HepG2 (cell line): ENCODE results near the gene SYTL2. TPM values are rescaled to one million over a fixed set of nuclear protein-coding genes. Genes with fewer than 3 reads are reported as not detected.

Source experiments
- AGO1 ChIP-seq: fragments of 200-400 bp; formaldehyde crosslinking; IDR thresholded peaks from 2 replicates; pipeline ENCODE4 v1.6.1; 2017; ENCODE audit warnings: mild to moderate bottlenecking, low read depth, low read length, moderate library complexity; ENCODE audit not compliant: poor library complexity, severe bottlenecking
- FOSL2 ChIP-seq: sonication (generic); formaldehyde crosslinking; IDR thresholded peaks from 2 replicates; pipeline ENCODE4 v1.4.0; 2020; ENCODE audit warnings: missing genetic modification reagents
- FOXK2 ChIP-seq: fragments of 450-650 bp; IDR thresholded peaks from 2 replicates; pipeline ENCODE4 v1.6.1; 2016
- IRX3 ChIP-seq: sonication (generic); formaldehyde crosslinking; IDR thresholded peaks from 2 replicates; pipeline ENCODE4 v1.8.1; 2023; ENCODE audit warnings: mild to moderate bottlenecking, low read depth, missing genetic modification reagents, borderline replicate concordance
- KLF13 ChIP-seq: sonication (generic); formaldehyde crosslinking; IDR thresholded peaks from 2 replicates; pipeline ENCODE4 v1.4.0; 2020; ENCODE audit warnings: mild to moderate bottlenecking, missing genetic modification reagents
- MED8 ChIP-seq: sonication (generic); formaldehyde crosslinking; IDR thresholded peaks from 2 replicates; pipeline ENCODE4 v1.8.1; 2023; ENCODE audit warnings: mild to moderate bottlenecking, missing genetic modification reagents; ENCODE audit not compliant: insufficient replicate concordance
- MIER3 ChIP-seq: IDR thresholded peaks from 2 replicates; pipeline ENCODE4 v1.6.1; 2016; ENCODE audit warnings: missing compliant biosample characterization, borderline replicate concordance
- MTF1 ChIP-seq: sonication (generic); formaldehyde crosslinking; IDR thresholded peaks from 2 replicates; pipeline ENCODE4 v1.5.0; 2020; ENCODE audit warnings: missing genetic modification reagents
- POGZ ChIP-seq: sonication (generic); formaldehyde crosslinking; IDR thresholded peaks from 2 replicates; pipeline ENCODE4 v1.4.0; 2020; ENCODE audit warnings: mild to moderate bottlenecking, missing genetic modification reagents
- SMARCC2 ChIP-seq: fragments of 450-650 bp; IDR thresholded peaks from 2 replicates; pipeline ENCODE4 v1.6.1; 2017; ENCODE audit warnings: antibody characterized with exemption, mild to moderate bottlenecking
- SNRNP70 ChIP-seq: fragments of 200-400 bp; formaldehyde crosslinking; IDR thresholded peaks from 2 replicates; pipeline ENCODE4 v1.6.1; 2017; ENCODE audit warnings: mild to moderate bottlenecking, low read depth, low read length, moderate library complexity
- SPEN ChIP-seq: sonication (generic); formaldehyde crosslinking; IDR thresholded peaks from 2 replicates; pipeline ENCODE4 v1.5.1; 2020; ENCODE audit warnings: low read depth, mild to moderate bottlenecking, missing genetic modification reagents
- TBX3 ChIP-seq: fragments of 450-650 bp; IDR thresholded peaks from 2 replicates; pipeline ENCODE4 v1.6.1; 2017; ENCODE audit warnings: antibody characterized with exemption, mild to moderate bottlenecking, inconsistent platforms, borderline replicate concordance
- TCF12 ChIP-seq, 2 experiments: fragments of 450-650 bp in 1 of 2; sonication (generic) in 1 of 2; formaldehyde crosslinking in 1 of 2; IDR thresholded peaks; 2 replicates each; pipeline versions ENCODE4 v1.6.1 to v1.8.0; 2017 to 2022; ENCODE audit warnings: antibody characterized with exemption in 1 of 2, mild to moderate bottlenecking in 1 of 2, missing genetic modification reagents in 1 of 2, moderate library complexity in 1 of 2
- ZNF468 ChIP-seq: sonication (generic); formaldehyde crosslinking; IDR thresholded peaks from 2 replicates; pipeline ENCODE4 v1.8.0; 2022; ENCODE audit warnings: mild to moderate bottlenecking, moderate library complexity, missing genetic modification reagents
- ZNF660 ChIP-seq: sonication (generic); formaldehyde crosslinking; IDR thresholded peaks from 2 replicates; pipeline ENCODE4 v1.5.1; 2020; ENCODE audit warnings: mild to moderate bottlenecking, low read depth, missing genetic modification reagents, borderline replicate concordance
- polyA plus RNA-seq, 8 experiments: library from polyadenylated mRNA; depleted of rRNA in 3 of 8; stranded (reverse) in 7 of 8; unstranded in 1 of 8; fragments of >200 nt; fragmentation: Illumina TruSeq in 4 of 8; extraction: Trizol in 4 of 8; gene quantifications; 2 replicates each; pipeline versions ENCODE4 v1.2.1 to v1.2.3, GENCODE V29; 2011 to 2016; ENCODE audit warnings: low read depth in 4 of 8, missing spikeins in 1 of 8, mixed read lengths in 1 of 8; ENCODE audit not compliant: insufficient read depth in 1 of 8
- total RNA-seq, 5 experiments: library from RNA; depleted of rRNA; stranded (reverse); fragments of >200 nt; fragmentation: Illumina TruSeq; extraction: Trizol; gene quantifications; 2 replicates each; pipeline ENCODE4 v1.2.3, GENCODE V29; 2016; ENCODE audit warnings: low read depth in 1 of 5
- TF ChIP-seq, protein P1 (sequence below): sonication (generic); formaldehyde crosslinking; IDR thresholded peaks from 2 replicates; pipeline ENCODE4 v1.8.1; 2023; ENCODE audit warnings: mild to moderate bottlenecking, missing genetic modification reagents, borderline replicate concordance
- TF ChIP-seq, protein P2 (sequence below): sonication (generic); formaldehyde crosslinking; IDR thresholded peaks from 2 replicates; pipeline ENCODE4 v1.8.0; 2022; ENCODE audit warnings: missing genetic modification reagents, mild to moderate bottlenecking, borderline replicate concordance
- TF ChIP-seq, protein P3 (sequence below): sonication (generic); formaldehyde crosslinking; IDR thresholded peaks from 2 replicates; pipeline ENCODE4 v1.4.0; 2020; ENCODE audit warnings: mild to moderate bottlenecking, low read depth, missing genetic modification reagents
- TF ChIP-seq, protein P4 (sequence below): sonication (generic); formaldehyde crosslinking; IDR thresholded peaks from 2 replicates; pipeline ENCODE4 v1.4.0; 2020; ENCODE audit warnings: missing genetic modification reagents, borderline replicate concordance
- TF ChIP-seq, protein P5 (sequence below): IDR thresholded peaks from 2 replicates; pipeline ENCODE4 v1.6.1; 2018; ENCODE audit warnings: missing genetic modification reagents, mild to moderate bottlenecking, missing compliant biosample characterization

The SYTL2 gene
- total and polyA plus RNA-seq, 2 of the 13 experiments (the other 11 are each of a cell fraction or from before 2014, with no cell fraction given) = 0.77 to 0.90 TPM

DNA sequence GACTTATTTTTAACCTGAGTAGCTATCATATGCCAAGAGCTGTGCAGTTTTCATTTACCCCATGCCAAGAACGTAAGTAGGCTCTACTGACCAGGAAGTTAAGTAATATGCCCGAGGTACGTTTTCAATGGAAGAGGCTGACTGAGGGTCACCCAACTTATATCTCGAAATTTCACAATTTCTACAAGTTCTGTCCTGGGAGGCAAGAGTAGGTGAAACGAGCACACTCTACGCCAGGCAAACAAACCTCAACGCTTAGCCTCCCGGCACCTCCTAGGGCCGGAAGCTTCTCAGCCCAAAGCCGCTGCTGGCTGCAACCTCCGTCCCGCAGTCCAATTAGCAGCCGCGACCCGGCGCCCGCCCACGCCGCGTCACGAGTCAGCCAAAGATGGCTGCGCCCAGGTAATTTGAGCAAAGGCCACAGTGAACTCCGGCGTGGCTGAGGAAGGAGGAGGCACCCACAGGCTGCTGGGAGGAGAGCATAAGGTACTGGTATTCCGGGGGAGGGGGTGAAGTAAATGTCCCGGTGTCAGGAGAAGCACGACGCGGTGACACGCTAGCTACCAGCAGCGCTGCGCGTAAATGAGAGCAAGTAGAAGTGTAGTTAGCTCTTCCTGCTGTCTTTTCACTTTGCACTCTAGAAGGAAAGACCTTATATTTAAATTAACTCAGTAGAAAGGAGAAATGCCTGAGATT, 163.2 kb downstream of the SYTL2 start, which contains the start of gene TMEM126A (continued):
- TF ChIP-seq, protein P1, sequence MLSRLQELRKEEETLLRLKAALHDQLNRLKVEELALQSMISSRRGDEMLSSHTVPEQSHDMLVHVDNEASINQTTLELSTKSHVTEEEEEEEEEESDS (CRISPR knock-in tag) = no peak
- TF ChIP-seq ZNF468 (CRISPR knock-in tag) = no peak
- TF ChIP-seq SNRNP70 = no peak
- TF ChIP-seq MIER3 = no peak
- no peak for TF ChIP-seq TBX3
- TF ChIP-seq, protein P2, sequence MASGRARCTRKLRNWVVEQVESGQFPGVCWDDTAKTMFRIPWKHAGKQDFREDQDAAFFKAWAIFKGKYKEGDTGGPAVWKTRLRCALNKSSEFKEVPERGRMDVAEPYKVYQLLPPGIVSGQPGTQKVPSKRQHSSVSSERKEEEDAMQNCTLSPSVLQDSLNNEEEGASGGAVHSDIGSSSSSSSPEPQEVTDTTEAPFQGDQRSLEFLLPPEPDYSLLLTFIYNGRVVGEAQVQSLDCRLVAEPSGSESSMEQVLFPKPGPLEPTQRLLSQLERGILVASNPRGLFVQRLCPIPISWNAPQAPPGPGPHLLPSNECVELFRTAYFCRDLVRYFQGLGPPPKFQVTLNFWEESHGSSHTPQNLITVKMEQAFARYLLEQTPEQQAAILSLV (CRISPR knock-in tag) = peak; percentile 64; the same call in 1 of the 2 replicates
- TF ChIP-seq, protein P3, sequence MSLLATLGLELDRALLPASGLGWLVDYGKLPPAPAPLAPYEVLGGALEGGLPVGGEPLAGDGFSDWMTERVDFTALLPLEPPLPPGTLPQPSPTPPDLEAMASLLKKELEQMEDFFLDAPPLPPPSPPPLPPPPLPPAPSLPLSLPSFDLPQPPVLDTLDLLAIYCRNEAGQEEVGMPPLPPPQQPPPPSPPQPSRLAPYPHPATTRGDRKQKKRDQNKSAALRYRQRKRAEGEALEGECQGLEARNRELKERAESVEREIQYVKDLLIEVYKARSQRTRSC = no peak
- no peak for TF ChIP-seq KLF13
- peak; percentile 63 for TF ChIP-seq AGO1
- peak; percentile 90 for TF ChIP-seq POGZ
- no peak for TF ChIP-seq MED8 (CRISPR knock-in tag)
- TF ChIP-seq, protein P4, sequence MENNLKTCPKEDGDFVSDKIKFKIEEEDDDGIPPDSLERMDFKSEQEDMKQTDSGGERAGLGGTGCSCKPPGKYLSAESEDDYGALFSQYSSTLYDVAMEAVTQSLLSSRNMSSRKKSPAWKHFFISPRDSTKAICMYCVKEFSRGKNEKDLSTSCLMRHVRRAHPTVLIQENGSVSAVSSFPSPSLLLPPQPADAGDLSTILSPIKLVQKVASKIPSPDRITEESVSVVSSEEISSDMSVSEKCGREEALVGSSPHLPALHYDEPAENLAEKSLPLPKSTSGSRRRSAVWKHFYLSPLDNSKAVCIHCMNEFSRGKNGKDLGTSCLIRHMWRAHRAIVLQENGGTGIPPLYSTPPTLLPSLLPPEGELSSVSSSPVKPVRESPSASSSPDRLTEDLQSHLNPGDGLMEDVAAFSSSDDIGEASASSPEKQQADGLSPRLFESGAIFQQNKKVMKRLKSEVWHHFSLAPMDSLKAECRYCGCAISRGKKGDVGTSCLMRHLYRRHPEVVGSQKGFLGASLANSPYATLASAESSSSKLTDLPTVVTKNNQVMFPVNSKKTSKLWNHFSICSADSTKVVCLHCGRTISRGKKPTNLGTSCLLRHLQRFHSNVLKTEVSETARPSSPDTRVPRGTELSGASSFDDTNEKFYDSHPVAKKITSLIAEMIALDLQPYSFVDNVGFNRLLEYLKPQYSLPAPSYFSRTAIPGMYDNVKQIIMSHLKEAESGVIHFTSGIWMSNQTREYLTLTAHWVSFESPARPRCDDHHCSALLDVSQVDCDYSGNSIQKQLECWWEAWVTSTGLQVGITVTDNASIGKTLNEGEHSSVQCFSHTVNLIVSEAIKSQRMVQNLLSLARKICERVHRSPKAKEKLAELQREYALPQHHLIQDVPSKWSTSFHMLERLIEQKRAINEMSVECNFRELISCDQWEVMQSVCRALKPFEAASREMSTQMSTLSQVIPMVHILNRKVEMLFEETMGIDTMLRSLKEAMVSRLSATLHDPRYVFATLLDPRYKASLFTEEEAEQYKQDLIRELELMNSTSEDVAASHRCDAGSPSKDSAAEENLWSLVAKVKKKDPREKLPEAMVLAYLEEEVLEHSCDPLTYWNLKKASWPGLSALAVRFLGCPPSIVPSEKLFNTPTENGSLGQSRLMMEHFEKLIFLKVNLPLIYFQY (CRISPR knock-in tag) = no peak; the same call in 1 of the 2 replicates
- TF ChIP-seq TCF12 (IDR thresholded peaks at IDR 0.05) = no peak
- TF ChIP-seq TCF12 (CRISPR knock-in tag; IDR thresholded peaks at IDR 0.05) = no peak
- no peak for TF ChIP-seq ZNF660 (CRISPR knock-in tag)
- no peak for TF ChIP-seq FOXK2
- TF ChIP-seq SMARCC2 = no peak
- peak; percentile 40; the same call in 1 of the 2 replicates for TF ChIP-seq FOSL2 (CRISPR knock-in tag)
- peak; percentile 82 for TF ChIP-seq SPEN (CRISPR knock-in tag)
- TF ChIP-seq, protein P5, sequence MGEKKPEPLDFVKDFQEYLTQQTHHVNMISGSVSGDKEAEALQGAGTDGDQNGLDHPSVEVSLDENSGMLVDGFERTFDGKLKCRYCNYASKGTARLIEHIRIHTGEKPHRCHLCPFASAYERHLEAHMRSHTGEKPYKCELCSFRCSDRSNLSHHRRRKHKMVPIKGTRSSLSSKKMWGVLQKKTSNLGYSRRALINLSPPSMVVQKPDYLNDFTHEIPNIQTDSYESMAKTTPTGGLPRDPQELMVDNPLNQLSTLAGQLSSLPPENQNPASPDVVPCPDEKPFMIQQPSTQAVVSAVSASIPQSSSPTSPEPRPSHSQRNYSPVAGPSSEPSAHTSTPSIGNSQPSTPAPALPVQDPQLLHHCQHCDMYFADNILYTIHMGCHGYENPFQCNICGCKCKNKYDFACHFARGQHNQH (CRISPR knock-in tag) = peak; percentile 35; the same call in 1 of the 2 replicates
- TF ChIP-seq IRX3 (CRISPR knock-in tag) = no peak
- TF ChIP-seq MTF1 = no peak
